Measurements from ENCODE around the gene OR52B2.

Gene OR52B2

GRCh38 chr11:6170226-6170625 lies at the start of gene OR52B2:
OR52B2 (minus strand) TSS chr11:6170326; CDS start chr11:6170326, 0 bp downstream.
- no peak for DNase-seq (ENCODE audit: low read depth in 3 of 3)

GRCh38 chr11:6219359-6219758 lies 49.2 kb upstream of the OR52B2 start:
- DNase-seq (ENCODE audit: low read depth in 3 of 3) = no peak

- no peak for DNase-seq (ENCODE audit: low read depth in 3 of 3)
These were observed 47.6 kb upstream of the OR52B2 start for GRCh38 chr11:6217722-6218121.

- DNase-seq (ENCODE audit: low read depth in 3 of 3) = no peak
These were observed 46.4 kb upstream of the OR52B2 start for GRCh38 chr11:6216501-6216900.

- no peak for DNase-seq (ENCODE audit: low read depth in 3 of 3)
These were observed 44.4 kb upstream of the OR52B2 start for GRCh38 chr11:6214530-6214929.

GRCh38 chr11:6210274-6210955 lies 40.3 kb upstream of the OR52B2 start:
- no peak for DNase-seq (ENCODE audit: low read depth in 3 of 3)

GRCh38 chr11:6209801-6210200 lies 39.7 kb upstream of the OR52B2 start:
- DNase-seq (ENCODE audit: low read depth in 3 of 3) = no peak

- no peak for DNase-seq (ENCODE audit: low read depth in 3 of 3)
These were observed 36.5 kb upstream of the OR52B2 start for GRCh38 chr11:6206456-6207180.

GRCh38 chr11:6205366-6205765 lies 35.2 kb upstream of the OR52B2 start, which contains the start of gene C11orf42:
C11orf42 (plus strand) TSS chr11:6205557; CDS start chr11:6205616, 59 bp downstream.
- no peak for DNase-seq (ENCODE audit: low read depth in 3 of 3)

- DNase-seq (ENCODE audit: low read depth in 3 of 3) = no peak
These were observed 34.6 kb upstream of the OR52B2 start for GRCh38 chr11:6204706-6205105.

- no peak for DNase-seq (ENCODE audit: low read depth in 3 of 3)
These were observed 33.2 kb upstream of the OR52B2 start for GRCh38 chr11:6203327-6203726.

GRCh38 chr11:6202041-6202440 lies 31.9 kb upstream of the OR52B2 start:
- DNase-seq (ENCODE audit: low read depth in 3 of 3) = no peak

- DNase-seq (ENCODE audit: low read depth in 3 of 3) = no peak
These were observed 31.4 kb upstream of the OR52B2 start for GRCh38 chr11:6201481-6201880.

GRCh38 chr11:6200975-6201374 lies 30.8 kb upstream of the OR52B2 start:
- DNase-seq (ENCODE audit: low read depth in 3 of 3) = no peak

- DNase-seq (ENCODE audit: low read depth in 3 of 3) = no peak
These were observed 29.2 kb upstream of the OR52B2 start, which contains the start of gene OR52W1 for GRCh38 chr11:6199174-6199810. OR52W1 (plus strand) TSS chr11:6199224; CDS start chr11:6199224, 0 bp downstream.

GRCh38 chr11:6197466-6198200 lies 27.5 kb upstream of the OR52B2 start:
- DNase-seq (ENCODE audit: low read depth in 3 of 3) = no peak

GRCh38 chr11:6196396-6196795 lies 26.3 kb upstream of the OR52B2 start:
- no peak for DNase-seq (ENCODE audit: low read depth in 3 of 3)

GRCh38 chr11:6194065-6194581 lies 24.0 kb upstream of the OR52B2 start:
- no peak for DNase-seq (ENCODE audit: low read depth in 3 of 3)

GRCh38 chr11:6191742-6192141 lies 21.6 kb upstream of the OR52B2 start:
- no peak for DNase-seq (ENCODE audit: low read depth in 3 of 3)

GRCh38 chr11:6175440-6175839 lies 5.3 kb upstream of the OR52B2 start:
- no peak for DNase-seq (ENCODE audit: low read depth in 3 of 3)

- no peak for DNase-seq (ENCODE audit: low read depth in 3 of 3)
These were observed 13.3 kb downstream of the OR52B2 start for GRCh38 chr11:6156628-6157359.
